NCI-H345 treated with DMSO at 0.1 percent for 48 hours (cell line): Measurements from ENCODE around the gene BCKDHB.
A peak's percentile ranks its signal among the peaks of the same experiment; 100 is the strongest.

Experiments used
- DNase-seq: peaks from one replicate; lab custom pipeline; 2025; ENCODE audit not compliant: unreplicated experiment; lab: John Stamatoyannopoulos, UW

BCKDHB gene

DNA sequence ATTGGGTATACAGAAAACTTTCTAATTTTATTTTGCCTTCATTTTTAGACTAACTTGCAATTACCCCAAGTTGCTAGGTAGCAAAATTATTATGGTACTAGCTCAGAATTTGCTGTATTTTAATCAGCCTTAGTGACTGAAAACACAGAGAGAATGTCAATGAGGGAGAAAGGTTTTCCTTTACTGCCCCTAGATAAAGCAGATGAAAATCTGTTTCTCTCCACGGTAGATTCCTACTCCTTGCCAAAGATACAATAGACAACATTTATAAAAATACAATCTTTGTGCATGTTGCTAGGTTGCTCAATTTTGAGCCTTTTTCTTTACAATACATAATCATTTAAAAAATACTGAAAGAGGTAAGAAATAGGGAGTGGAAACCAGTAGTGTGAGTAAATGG lies 222.2 kb downstream of the BCKDHB start:
- no peak for DNase-seq

DNA sequence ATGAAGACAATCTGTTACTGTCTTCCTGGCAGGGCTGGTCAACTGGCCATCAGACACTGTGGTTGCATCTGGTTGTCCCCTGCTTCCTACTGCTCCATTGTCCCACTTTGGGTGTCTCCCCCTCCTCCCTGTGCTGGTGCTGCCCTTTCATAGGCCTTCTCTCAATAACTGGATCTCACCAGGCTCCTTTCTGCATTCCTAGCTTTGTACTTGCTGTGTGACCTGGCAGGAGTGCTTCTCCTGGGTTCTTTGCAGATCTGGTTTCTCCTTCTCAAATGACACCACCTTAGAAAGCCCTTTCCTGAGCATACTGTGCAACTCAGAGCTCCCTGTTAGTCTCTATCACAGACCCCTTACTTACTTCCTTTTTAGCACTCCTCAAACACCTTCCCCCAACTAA lies 223.0 kb downstream of the BCKDHB start:
- DNase-seq, result no peak

DNA sequence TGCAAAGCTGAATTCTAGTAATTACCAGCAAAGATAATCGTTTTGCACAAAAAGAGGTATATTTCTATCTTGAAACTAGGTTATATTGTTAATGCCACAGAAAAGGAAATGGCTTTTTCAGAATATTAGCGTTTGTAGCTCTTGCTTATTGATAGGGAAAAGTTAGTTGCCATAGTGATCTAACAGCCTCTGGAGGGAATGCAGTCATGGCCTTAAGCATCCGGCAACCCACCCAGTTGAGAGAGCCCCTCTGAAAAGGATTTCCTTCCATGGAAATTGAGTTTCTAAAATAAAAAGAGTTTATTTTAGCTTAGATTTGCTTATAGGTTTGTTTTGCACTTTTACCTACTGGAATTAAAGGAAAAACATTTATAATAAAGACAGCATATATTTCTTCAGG lies 224.5 kb downstream of the BCKDHB start:
- DNase-seq, result no peak

DNA sequence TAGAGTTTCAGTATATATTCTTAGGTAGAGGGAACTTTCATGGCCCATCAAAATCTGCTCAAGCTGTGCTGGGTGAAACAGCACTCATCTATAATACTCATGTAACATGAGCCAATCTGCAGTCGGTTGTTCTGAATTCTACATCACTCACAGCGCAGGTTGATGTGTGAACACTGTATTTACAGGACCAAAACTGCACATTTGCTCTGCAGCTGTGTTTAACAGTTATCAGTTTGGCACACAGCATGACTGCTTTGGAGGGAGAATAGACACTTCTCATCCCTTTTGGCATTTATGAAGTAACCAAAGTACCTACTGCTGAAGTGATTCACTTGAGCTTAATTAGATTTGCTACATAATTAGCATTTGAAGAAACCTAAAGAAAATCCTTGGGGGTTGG lies 225.1 kb downstream of the BCKDHB start:
- DNase-seq, result peak; percentile 83

DNA sequence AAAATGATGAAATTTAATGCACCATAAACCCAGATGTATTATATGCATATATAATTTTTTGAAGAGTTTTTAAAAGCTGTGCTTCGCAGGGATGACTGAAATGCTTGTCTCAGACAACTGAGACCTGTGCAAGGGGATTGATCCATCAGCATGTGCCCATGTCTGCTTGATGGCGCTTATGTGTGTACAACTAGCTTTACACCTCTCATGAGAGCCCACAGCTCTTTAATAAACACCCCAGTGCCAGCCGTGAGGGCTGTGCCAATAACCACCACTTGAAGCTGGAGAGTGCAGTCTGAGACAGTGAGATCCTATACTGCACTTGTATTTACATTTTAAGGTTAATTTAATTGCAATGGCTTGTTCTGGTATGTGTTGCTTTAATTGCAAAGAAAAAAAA lies 225.5 kb downstream of the BCKDHB start:
- peak; percentile 81 for DNase-seq

DNA sequence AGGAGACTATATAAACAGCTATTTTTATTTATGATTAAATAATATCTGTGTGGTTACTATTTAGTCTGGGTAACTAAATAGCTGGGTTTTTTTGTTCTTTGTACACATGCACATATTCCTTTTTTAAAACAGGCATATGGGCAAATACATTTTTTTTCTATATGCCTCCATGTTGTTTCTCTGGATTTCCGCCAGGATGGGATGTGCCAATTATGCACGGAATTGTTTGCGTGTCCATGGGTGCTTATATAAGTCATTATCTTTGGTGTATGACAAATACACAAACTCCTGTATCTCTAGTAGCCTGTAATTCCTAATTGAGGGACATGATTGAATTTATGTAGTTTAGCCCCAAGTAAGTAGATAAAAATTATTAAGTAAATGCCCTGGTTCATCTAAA lies 226.9 kb downstream of the BCKDHB start:
- DNase-seq, result peak; percentile 19

DNA sequence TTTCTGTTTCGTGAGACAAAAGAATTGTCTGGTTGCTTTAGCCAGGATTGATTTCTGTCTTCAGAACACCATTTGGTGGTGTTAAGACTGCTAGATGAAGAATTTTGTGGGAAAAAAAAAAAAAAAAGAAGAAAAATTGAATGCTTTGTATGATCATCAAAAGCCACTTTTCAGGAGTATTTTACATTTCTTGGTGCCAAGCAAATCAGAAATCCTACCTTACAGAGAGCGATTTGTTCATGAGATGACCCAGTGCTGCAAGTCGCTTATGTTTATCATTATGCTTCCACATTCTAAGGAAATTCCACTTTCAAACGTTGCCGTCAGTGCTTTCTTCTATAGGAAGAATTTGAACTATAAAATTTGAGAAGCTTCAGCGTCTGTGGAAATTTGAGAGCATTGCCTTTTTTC lies 228.7 kb downstream of the BCKDHB start:
- DNase-seq, result no peak

DNA sequence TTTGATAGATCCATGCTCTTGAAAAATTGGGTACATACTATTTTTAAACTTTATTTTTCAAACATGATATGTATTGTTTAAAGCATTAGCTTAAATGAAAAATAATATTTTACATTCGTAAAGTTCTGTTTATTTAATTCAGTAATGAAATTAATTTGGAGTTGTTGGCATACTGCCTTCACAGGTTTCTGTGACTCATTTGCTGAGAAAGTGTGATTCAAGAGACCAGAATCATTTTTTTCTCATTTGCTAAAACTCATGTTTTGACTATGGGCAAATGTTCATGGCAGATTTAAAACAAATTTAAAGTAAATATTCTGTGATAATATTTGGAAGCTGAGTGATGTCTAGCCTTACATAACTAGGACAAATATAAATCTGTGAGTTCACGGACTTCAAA lies 230.4 kb downstream of the BCKDHB start:
- DNase-seq, result no peak

DNA sequence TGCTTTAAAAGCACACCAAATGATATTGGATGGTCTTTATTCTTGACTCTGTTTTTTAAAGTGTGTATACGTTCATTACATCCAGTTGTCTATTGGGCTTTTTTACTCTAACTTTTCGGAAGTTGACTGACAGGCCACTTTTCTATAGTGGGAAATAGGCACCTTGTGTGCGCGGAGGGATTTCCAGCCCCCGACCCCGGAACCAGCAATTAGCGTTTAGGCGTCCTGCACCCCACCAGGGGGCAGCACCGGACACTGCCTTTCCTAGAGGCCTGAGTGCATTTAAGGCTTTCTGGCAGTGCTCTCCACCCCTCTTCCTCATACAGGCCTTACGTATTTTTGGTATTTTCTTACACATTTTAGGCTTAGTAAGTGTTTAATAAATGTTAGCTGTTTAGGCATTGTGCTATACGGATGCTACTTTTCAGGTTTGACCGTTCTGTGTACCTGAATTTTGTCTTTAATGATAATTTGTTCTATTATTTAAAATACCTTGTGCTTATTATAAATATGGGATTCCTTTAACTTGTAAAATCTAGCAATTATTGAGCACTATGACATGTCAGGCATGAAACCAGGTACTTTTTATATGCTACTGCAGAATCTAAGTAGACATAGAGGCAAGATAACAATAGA lies 231.8 kb downstream of the BCKDHB start:
- DNase-seq, result no peak

DNA sequence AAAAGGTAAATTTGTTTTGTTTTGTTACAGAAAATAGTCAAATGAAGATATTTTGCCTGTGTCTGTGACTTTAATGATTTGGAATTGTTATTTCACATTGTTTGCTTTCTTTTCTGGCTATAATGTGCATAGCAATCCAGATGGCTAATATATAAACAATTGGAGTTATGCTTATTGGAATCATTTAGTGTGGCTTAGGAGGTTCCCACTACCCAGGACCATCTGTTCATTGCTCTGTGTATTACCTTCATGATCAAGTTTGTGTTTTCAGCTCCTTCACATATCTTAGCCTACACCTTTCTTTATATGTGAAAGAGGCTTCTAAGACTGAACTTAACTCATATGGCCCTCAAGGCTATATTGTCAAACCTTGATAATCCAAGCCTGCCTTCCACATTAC lies 232.9 kb downstream of the BCKDHB start:
- DNase-seq, result no peak

DNA sequence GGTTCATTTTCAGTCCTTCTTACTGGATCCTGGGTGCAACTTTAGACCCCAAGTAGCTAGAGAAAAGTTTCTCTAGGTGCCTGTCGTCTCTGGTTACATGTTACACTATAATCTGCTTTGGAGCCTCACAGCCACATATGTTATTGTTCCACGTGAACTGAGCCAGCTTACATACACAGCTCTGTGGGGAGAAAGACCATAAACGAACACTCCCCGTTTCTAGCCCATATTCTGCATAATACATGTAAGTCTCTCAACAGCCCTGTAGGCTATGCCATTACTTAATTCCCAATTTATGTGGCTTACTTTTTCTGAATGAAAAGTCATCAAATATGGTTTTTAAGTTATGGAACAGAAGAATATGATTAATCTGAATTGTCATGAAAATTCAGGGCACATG lies 233.8 kb downstream of the BCKDHB start:
- no peak for DNase-seq

DNA sequence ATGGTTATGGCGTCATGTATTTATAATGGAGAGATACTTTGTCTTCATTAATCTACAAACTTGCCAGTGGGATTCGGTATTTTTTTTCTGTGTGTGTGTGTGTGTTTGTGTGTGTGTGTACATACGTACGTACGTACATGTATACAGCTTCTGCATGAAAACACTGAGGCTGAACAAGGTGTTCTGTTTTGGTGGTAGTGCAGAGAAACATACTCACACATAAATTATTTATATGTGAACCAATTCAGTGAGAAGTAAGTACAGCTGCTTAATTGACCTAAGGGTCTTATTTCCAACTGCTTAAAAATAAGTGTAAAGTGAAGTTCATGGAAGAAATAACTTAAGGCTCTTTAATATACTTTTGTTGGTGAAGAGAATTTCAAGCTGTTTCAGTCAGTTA lies 234.2 kb downstream of the BCKDHB start:
- no peak for DNase-seq

DNA sequence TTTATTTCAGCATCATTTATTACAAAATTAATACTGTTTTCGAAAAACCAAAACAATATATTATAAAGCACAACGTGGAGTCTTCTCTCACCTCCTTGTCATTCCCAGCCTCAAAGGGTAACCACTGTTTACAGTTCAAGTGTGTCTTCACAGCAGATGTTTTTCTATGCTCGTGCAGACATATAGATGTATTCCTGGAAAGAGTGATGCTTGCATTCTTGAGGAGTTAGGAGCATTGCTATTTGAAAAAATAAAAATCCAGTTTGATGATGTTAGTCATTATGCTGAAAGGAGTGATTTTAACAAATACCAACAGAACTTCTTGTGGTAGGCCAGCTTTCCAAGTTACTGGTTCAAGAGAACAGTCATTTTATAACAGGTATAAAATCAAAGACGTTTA lies 234.9 kb downstream of the BCKDHB start:
- DNase-seq, result no peak

DNA sequence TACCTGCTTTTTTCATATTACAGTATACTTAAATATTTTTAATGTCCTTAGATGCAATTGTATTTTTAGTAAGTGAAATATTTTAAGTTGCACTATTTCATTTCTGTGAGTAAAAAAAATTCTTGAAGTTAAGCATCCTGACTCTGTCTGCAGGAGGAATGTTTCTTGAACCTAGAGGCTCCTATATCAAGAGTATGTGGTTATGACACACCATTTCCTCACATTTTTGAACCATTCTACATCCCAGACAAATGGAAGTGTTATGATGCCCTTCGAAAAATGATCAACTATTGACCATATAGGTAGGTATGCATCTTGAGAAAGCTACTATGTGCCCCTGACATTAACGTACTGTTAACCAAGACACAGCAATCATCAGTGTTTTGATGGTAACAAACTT lies 237.0 kb downstream of the BCKDHB start:
- no peak for DNase-seq

DNA sequence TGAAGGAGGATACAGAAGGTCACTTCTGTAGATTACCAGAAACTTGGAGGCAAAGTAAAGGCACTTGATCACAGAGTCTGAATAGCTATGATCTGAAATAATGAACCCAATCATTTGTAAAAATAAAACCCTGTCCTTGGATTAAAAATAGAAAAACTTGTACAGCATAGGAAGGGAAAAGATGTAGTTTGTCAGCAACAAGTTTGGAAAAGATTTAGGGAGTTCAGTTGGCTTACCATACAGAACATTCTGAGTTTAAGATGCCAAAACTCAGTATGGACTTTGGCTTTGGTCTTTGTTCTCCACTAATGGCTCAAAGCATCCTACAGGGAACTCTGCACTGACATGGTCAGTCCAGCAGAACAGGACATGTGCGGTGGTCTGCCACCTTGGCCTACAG lies 240.6 kb downstream of the BCKDHB start:
- no peak for DNase-seq

DNA sequence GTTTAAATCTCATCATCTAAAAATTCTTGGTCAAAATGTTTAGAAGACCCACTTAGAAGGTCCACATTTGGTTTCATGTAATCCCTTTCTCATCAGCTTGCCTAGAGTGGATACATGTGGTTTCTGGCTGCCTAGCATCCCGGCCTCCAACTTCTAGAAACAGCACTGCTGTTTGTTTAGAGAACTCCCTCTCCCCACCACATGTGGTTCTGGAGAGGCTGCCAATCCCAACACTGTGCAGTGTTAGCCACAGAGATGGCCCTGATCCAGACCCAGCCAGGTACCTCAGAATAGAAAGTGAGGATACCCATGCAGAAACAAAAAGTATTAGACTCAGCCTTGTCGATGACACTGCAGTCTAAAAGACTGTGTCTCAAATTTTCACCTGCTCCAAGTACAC lies 241.8 kb downstream of the BCKDHB start:
- no peak for DNase-seq

DNA sequence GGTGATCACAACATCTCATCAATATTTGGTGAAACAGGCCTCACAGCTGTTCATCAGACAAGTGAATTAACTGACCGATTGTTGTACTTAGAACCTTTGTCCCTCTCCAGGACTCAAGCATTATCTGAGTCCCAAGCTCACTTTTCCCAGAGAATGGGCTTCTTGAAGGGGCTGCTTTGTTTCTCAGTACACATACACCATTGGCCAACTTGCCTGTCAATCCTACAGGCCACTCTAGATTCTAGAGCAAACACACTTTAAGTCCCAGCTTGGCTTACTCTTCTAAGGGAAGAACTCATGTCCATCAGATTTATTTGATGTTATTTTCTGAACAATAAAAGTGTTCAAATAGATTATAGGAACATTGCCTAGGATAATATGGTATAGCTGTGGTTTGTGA lies 249.5 kb downstream of the BCKDHB start:
- no peak for DNase-seq

DNA sequence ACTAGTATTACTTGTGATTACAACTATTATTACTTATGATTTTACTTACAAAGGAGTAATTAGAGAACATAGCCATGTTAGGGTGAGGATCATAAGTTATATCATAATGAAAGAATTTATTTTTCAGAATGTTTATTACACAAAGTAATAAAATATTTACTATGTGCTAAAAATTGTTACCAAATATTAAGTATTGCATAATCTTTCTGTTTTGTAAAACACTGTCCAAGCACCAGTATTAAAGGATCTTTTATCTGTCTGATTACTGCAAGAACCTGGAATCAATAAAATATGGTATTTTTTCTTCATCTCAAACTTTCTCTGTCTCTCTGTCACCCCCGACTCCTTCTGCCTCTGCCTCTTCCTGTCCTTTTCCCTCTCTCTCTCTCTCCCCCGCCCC lies 250.1 kb downstream of the BCKDHB start:
- no peak for DNase-seq

DNA sequence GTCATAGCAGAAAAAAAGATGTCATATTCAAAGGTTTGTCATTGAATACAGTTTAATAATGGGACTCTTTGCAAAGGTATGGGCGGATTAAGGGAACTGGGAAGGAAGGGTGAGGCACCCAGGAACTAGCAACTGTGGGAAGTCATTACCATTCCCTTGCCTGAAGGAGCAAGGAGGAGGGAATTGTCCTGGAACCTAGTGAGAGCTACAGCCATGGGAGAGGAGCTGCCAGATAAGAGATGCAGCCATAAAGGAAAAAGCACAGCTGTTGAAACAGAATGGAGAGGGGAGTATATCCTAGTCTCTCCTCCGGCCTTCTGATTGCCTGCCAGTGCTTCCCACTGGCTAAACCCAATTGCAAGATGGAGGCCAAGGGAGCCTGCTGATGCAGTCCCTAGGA lies 250.6 kb downstream of the BCKDHB start:
- DNase-seq, result no peak

DNA sequence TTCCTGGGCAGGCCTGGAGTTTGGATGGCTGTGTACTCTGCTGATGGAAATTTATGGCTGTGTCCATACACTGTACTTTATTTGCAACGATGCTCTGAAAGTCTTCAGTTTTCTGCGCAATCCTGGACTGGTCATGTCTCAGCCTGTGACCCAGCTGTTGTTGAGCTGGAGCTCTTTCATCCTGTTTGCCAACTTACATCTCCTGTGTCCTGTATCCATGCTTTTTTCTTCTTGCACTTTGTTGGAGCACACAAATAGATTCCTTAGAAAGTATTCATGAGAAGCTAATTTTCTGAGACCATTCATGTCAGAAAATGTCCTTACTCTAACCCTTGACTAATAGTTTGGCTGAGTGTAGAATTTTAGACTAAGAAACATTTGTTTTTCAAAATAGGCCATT lies 251.2 kb downstream of the BCKDHB start:
- no peak for DNase-seq

DNA sequence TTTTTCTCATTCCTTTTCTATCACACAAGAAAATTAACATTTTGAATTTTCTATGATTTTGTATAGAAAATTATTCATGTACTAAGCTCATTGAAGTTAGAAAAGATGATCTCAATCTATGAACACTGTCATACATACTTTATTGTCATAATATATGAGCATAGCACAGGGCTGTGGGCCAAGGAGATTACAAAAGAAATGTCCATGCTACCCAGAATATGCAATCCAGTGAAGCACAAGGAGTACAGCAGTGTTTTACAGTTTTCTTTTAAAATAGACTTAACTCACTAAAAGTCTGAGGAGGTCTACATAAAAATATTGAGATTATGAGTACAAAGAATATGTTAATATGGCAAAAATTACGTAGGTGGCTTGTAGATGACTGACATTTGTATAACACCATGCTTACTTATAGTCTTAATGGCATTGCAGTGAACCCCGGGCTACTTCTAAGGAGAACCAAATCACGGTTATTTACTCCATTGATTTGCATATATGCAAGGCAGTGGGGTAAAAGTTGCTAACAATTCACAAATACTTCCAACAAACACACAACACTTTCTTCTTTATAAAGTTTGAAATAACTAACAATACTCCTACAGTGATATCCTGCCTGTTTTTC lies 257.1 kb downstream of the BCKDHB start:
- DNase-seq, result no peak

DNA sequence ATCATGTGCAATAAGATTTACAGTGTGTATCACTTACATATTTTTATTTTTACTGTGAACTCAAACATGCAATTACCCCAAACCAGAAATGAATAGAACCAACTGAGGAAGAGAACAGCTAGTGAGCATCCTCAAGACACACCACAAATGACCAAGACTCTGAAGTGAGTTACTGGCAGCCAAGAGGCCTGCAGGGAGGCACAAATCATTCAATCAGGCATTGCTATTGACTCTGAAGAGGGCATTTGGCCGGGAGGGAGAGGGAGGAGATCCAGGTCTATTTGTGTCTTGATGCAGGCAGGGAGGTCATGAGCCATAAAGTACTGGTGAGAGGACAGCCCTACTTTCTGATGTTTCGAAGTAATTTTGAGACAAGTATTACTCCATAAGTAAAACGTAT lies 257.7 kb downstream of the BCKDHB start:
- DNase-seq, result no peak

DNA sequence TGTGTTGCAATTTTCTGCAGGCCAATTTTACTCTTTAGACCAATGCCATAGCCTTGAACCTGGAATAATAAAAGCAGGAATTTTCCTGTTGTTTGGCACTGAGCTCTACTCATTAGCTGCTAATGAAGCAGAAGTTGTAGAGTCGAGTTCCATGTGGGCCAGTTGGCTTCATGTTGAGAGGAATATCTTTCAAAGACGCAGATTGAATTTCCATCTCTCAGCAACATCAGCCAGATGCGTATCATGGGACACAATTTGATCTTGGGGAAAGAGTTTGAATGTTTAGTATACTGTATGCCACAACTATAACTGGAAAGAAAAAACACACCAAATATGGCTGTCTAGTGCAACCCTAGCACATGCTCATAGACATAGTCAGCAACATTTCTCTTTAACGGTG lies 259.6 kb downstream of the BCKDHB start:
- DNase-seq, result no peak
